ENCODE measurements around the gene PIGO.

Gene PIGO

DNA sequence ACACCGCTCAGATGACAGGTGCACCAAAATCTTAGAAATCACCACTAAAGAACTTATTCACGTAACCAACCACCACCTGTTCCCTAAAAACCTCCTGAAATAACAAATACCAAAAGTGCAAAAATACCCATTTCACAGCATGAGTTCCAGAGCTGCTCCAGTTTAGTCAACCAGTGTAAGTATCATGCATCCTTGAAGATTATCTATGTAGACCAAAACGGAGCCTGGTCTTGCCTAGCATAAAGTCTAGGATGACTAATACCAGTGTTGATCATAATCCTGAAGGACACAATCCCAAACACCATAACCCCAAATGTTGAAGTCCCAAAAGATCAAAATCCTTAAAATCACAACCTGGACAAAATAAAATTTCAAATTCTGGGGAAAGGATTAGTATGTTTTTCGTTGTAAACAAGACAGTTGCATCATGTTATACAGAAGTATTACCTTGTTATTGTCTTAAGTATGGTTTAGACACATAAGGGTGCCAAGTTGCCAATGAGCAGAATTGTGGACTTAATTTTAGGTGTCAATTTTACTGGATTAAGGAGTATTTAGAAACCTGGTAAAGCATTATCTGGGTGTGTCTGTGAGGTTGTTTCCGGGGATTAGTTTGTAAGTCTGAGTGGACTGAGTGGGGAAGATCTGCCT lies 42.1 kb downstream of the PIGO start:
- H3K4me3 ChIP-seq (ENCODE audit: low read depth, low read length) = no peak overlapping the region
- no peak for DNase-seq (ENCODE audit: low read depth)
- in situ Hi-C loops (cut with HindIII; ENCODE audit: low sequenced_read_pairs) = no loop called here
- TF ChIP-seq, protein P1, sequence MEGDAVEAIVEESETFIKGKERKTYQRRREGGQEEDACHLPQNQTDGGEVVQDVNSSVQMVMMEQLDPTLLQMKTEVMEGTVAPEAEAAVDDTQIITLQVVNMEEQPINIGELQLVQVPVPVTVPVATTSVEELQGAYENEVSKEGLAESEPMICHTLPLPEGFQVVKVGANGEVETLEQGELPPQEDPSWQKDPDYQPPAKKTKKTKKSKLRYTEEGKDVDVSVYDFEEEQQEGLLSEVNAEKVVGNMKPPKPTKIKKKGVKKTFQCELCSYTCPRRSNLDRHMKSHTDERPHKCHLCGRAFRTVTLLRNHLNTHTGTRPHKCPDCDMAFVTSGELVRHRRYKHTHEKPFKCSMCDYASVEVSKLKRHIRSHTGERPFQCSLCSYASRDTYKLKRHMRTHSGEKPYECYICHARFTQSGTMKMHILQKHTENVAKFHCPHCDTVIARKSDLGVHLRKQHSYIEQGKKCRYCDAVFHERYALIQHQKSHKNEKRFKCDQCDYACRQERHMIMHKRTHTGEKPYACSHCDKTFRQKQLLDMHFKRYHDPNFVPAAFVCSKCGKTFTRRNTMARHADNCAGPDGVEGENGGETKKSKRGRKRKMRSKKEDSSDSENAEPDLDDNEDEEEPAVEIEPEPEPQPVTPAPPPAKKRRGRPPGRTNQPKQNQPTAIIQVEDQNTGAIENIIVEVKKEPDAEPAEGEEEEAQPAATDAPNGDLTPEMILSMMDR (IDR thresholded peaks at IDR 0.05; ENCODE audit: low read depth, low read length, missing control alignments) = no peak

DNA sequence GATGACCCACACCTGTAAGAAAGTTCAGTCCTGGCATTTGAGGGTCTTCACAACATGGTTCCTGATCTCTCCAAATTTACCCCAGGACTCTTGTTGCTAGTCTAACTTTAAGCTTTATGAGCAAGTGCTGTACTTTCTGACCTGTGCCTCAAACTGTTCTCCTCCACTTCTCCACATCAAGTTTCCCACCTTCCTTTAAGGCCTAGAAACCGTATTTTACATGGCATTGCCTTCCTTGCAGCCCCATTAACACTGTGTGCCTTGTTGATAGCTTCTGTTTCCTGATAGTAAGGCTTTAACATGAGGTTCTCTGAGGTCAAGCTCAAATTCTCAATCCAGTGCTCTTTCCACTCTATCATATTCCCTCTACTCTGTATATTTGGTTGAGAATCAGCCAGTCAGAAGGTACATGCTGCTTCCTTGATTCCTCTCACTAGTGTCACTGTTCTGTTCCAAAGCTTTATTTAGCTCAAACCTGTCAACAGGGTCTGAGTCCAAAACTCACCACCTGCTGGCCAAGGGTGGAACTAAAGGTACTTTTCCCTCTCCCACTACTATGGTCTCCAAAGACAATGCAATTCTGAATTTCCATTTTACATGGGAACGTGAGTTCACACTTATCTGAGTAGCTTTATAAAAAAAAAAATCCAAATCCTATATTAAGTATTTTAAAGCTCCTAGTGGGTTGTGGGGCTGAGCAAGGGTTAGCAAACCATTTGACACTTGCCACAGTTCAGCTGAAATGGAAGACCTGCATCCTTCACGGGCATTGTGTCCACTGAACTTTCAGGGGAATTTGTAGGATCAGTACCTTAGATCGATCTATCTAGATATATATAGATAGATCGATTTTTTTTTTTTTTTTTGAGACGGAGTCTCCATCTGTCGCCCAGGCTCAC lies 45.1 kb downstream of the PIGO start:
- TF ChIP-seq, protein P1 (IDR thresholded peaks at IDR 0.05; ENCODE audit: low read depth, low read length, missing control alignments) = peak; percentile 73
- H3K4me3 ChIP-seq (ENCODE audit: low read depth, low read length) = no peak overlapping the region
- in situ Hi-C loops (cut with HindIII; ENCODE audit: low sequenced_read_pairs) = no loop called here
- DNase-seq (ENCODE audit: low read depth) = no peak

DNA sequence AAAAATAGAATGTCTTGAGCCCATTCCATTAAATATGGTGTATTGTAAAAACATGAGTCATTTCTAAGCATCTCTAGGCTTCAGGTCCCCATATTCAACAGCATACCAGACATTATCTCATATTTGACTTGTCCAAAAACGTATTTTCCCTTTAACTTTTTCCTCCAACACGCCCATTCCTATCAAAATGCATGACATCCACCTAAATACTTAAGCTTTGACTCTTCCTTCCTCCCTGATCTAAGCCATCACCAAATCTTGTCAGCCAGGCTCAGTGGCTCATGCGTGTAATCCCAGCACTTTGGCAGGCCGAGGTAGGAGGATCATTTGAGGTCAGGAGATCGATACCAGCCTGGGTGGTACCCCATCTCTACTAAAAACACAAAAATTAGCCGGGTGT lies 47.9 kb downstream of the PIGO start:
- H3K4me3 ChIP-seq (ENCODE audit: low read depth, low read length) = no peak overlapping the region
- in situ Hi-C loops (cut with HindIII; ENCODE audit: low sequenced_read_pairs) = no loop called here
- TF ChIP-seq, protein P1 (IDR thresholded peaks at IDR 0.05; ENCODE audit: low read depth, low read length, missing control alignments) = no peak
- DNase-seq (ENCODE audit: low read depth) = no peak

DNA sequence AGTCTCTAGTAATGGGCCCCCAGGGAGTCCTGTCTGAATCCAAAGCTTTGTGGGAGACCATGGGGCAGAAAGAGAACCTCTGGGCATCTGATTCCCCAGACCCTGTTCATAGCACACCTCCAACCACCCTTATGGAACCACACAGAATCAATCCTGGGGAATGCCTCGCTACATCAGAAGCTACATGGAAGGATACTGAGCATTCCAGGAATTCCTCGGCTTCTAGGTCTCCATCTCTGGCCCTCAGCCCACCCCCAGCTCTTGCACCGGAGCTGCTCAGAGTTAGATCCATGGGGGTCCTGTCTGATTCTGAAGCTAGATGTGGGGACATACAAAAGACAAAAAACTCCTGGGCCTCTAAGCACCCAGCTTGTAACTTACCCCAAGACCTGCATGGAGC lies 52.3 kb downstream of the PIGO start:
- TF ChIP-seq, protein P1 (IDR thresholded peaks at IDR 0.05; ENCODE audit: low read depth, low read length, missing control alignments) = no peak
- in situ Hi-C loops (cut with HindIII; ENCODE audit: low sequenced_read_pairs) = loop anchor here (5.0 kb wide), 1 partner anchor 42 kb away; no protein-coding TSS in a partner anchor
- no peak overlapping the region for H3K4me3 ChIP-seq (ENCODE audit: low read depth, low read length)
- DNase-seq (ENCODE audit: low read depth) = no peak

DNA sequence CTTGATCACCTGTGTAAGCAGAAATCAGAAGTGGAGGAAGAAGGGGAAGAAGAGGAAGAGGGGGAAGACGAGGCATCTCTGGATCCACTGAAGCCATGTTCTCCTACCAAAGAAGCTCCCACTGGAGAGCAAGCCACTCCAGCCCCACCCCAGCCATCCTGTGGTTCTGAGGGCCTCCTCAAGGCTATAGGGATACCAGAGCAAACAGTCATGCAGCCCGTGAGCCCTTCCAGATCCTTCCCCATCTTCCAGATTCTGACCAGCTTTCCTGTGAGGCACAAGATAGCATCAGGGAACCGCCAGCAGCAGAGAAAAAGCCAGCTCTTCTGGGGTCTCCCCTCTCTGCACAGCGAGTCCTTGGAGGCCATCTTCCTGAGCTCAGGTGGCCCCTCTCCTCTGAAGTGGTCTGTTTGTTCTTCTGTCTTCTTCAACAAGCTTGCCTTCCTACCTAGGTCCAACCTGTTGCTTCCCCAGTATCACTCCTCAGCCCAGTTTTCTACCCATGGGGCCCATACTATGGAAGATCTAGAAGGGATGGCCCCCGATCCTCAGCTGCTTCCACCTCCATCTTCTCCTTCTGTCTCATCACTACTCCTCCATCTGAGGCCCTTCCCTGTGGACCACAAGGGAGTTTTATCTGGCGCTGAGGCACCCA lies 53.4 kb downstream of the PIGO start:
- DNase-seq (ENCODE audit: low read depth) = no peak
- in situ Hi-C loops (cut with HindIII; ENCODE audit: low sequenced_read_pairs) = loop anchor here (5.0 kb wide), 1 partner anchor 41 kb away; no protein-coding TSS in a partner anchor

More for the DNA sequence above, 53.4 kb downstream of the PIGO start:
- TF ChIP-seq, protein P1 (IDR thresholded peaks at IDR 0.05; ENCODE audit: low read depth, low read length, missing control alignments) = no peak
- no peak overlapping the region for H3K4me3 ChIP-seq (ENCODE audit: low read depth, low read length)

Measured in astrocyte of the cerebellum (primary cell).